Amniotic epithelial cell (primary cell): Measurements from ENCODE around the gene SPANXN4.

Experiments used
- DNase-seq: peaks from one replicate; pipeline ENCODE4 v3.0.0-alpha.2; 2010; ENCODE audit warnings: low read depth

The SPANXN4 gene

GRCh38 chrX:143025628-143026027 lies at the start of gene SPANXN4:
Gene SPANXN4, plus strand, starts transcription at chrX:143025928. Its CDS starts 87 bp downstream, at chrX:143026015.
- DNase-seq, result no peak

GRCh38 chrX:142977128-142977914 lies 48.4 kb upstream of the SPANXN4 start:
- DNase-seq, result no peak

GRCh38 chrX:142978130-142978684 lies 47.5 kb upstream of the SPANXN4 start:
- DNase-seq, result no peak

- no peak for DNase-seq
Measured at GRCh38 chrX:142982679-142983078, 43.0 kb upstream of the SPANXN4 start.

GRCh38 chrX:142994988-142995387 lies 30.7 kb upstream of the SPANXN4 start:
- DNase-seq, result no peak

GRCh38 chrX:142998447-142999198 lies 27.1 kb upstream of the SPANXN4 start:
- peak; percentile 52 for DNase-seq

- peak; percentile 18 for DNase-seq
Measured at GRCh38 chrX:142999199-142999701, 26.5 kb upstream of the SPANXN4 start.

- no peak for DNase-seq
Measured at GRCh38 chrX:143002206-143002605, 23.5 kb upstream of the SPANXN4 start.

- no peak for DNase-seq
Measured at GRCh38 chrX:143017272-143017671, 8.5 kb upstream of the SPANXN4 start.

GRCh38 chrX:143027275-143027674 lies 1.5 kb downstream of the SPANXN4 start:
- DNase-seq, result no peak

- no peak for DNase-seq
Measured at GRCh38 chrX:143047511-143047910, 21.8 kb downstream of the SPANXN4 start.

GRCh38 chrX:143058120-143058519 lies 32.4 kb downstream of the SPANXN4 start:
- DNase-seq, result no peak

- no peak for DNase-seq
Measured at GRCh38 chrX:143081231-143081630, 55.5 kb downstream of the SPANXN4 start.

- DNase-seq, result no peak
Measured at GRCh38 chrX:143082537-143082936, 56.8 kb downstream of the SPANXN4 start.
